ENCODE results near the gene KCNIP4. TPM values are rescaled to one million over a fixed set of nuclear protein-coding genes. Genes with fewer than 3 reads are reported as not detected.

Gene KCNIP4
- total and polyA plus RNA-seq, 9 of the 15 experiments (the other 6 are each of a cell fraction or from before 2014, with no cell fraction given): 0.25 to 0.41 TPM; not detected in 7

GRCh38 chr4:21976166-21976565 is 27.6 kb upstream of the KCNIP4 start:
- H3K4me1 ChIP-seq (replicated peaks in 1 of 2; ENCODE audit: control insufficient read depth in 2 of 2, insufficient read depth in 2 of 2, low read length in 2 of 2): no peaks in the 10 kb centered on the region
- H3K27me3 ChIP-seq (ENCODE audit: control insufficient read depth in 2 of 2, insufficient read depth in 2 of 2, low read length in 2 of 2): no peaks in the 10 kb centered on the region
- in situ Hi-C loops (cut with MboI) (no loop called here), intact Hi-C loops (cut with micrococcal nuclease) (no loop called here)
- H3K9me1 ChIP-seq (ENCODE audit: control insufficient read depth, insufficient read depth, low read length): no peaks in the 10 kb centered on the region
- BruUV-seq (replicated peaks): no TSS peak
- no peak overlapping the region for H3K27ac ChIP-seq (ENCODE audit: extremely low read depth, low read depth, low read length)
- WGBS (ENCODE audit: insufficient coverage, low coverage, missing lambda C conversion rate): 0% methylated on average over 1 of the region's 1 CpG
- H3K9me3 ChIP-seq (replicated peaks; ENCODE audit: control insufficient read depth, insufficient read depth, low read depth, low read length): no peaks in the 10 kb centered on the region; the same call in 1 of the 2 replicates
- FAIRE-seq (no peak), DNase-seq (ENCODE audit: extremely low read depth in 1 of 4, low spot score in 3 of 4) (no peak), ATAC-seq (no peak)
- no peaks in the 10 kb centered on the region for H3K36me3 ChIP-seq (ENCODE audit: control insufficient read depth, insufficient read depth, low read length)
- ChIA-PET POLR2A (no interaction called here), CTCF (ENCODE audit: low intra/inter-chr PET ratio) (no interaction called here)
- no peak overlapping the region for H2AFZ ChIP-seq (ENCODE audit: low read depth, low read length)
- H3K4me2 ChIP-seq (ENCODE audit: insufficient read depth, low read length): no peak overlapping the region
- H3K9ac ChIP-seq (ENCODE audit: insufficient read depth in 1 of 2, low read depth in 2 of 2, low read length in 2 of 2): no peak overlapping the region
- H4K20me1 ChIP-seq (replicated peaks; ENCODE audit: control insufficient read depth, insufficient read depth, low read length): no peaks in the 10 kb centered on the region
- H3K4me3 ChIP-seq: no peak overlapping the region
- TF ChIP-seq HOMEZ (CRISPR knock-in tag; IDR thresholded peaks at IDR 0.05): no peak
- no peak for TF ChIP-seq ZNF707 (CRISPR knock-in tag; conservative IDR thresholded peaks at IDR 0.05)
- TF ChIP-seq ZNF143 (CRISPR knock-in tag; IDR thresholded peaks at IDR 0.05): no peak
- no peak for TF ChIP-seq HNRNPH1 (optimal IDR thresholded peaks at IDR 0.05; ENCODE audit: low read depth, low read length)
- no peak for TF ChIP-seq ETV6 (IDR thresholded peaks at IDR 0.05; ENCODE audit: borderline replicate concordance in 1 of 2, low read depth in 2 of 2, low read length in 1 of 2)
- TF ChIP-seq ETV6 (CRISPR knock-in tag; IDR thresholded peaks at IDR 0.05; ENCODE audit: borderline replicate concordance): no peak
- no peak for TF ChIP-seq CBFA2T3 (IDR thresholded peaks at IDR 0.05)
- no peak for TF ChIP-seq XRCC4 (IDR thresholded peaks at IDR 0.05; ENCODE audit: extremely low read depth, insufficient read depth, insufficient read length)
- TF ChIP-seq GTF2E2 (tag; IDR thresholded peaks at IDR 0.05): no peak
- TF ChIP-seq KDM1A (IDR thresholded peaks at IDR 0.05): no peak
- no peak for TF ChIP-seq TGIF2 (CRISPR knock-in tag; IDR thresholded peaks at IDR 0.05)
- TF ChIP-seq ARNT (IDR thresholded peaks at IDR 0.05): no peak
- TF ChIP-seq REST (IDR thresholded peaks at IDR 0.05; ENCODE audit: borderline replicate concordance): no peak
- no peak for TF ChIP-seq REST (CRISPR knock-in tag; IDR thresholded peaks at IDR 0.05; ENCODE audit: low read depth)
- no peak for TF ChIP-seq DLX4 (CRISPR knock-in tag; IDR thresholded peaks at IDR 0.05)
- H3K79me2 ChIP-seq (ENCODE audit: control insufficient read depth, insufficient read depth, low read length): no peaks in the 10 kb centered on the region
